Neural cell (in vitro differentiated cells): ENCODE results near the gene ALOX12B. TPM values are rescaled to one million over a fixed set of nuclear protein-coding genes. Genes with fewer than 3 reads are reported as not detected.

ENCODE experiments used
- H2AFZ ChIP-seq: fragments of 200-600, 300-800 bp; sonication (generic), shearing (Covaris generic); 2 replicates; pipeline ENCODE4 v1.6.0; 2014; ENCODE audit warnings: low read depth, mild to moderate bottlenecking, antibody characterized with exemption, low read length, moderate library complexity
- H3F3A ChIP-seq: fragments of 200-600 bp; shearing (Covaris generic); 2 replicates; pipeline ENCODE4 v1.6.1; 2016; ENCODE audit warnings: mild to moderate bottlenecking, moderate library complexity, mixed read lengths, antibody characterized with exemption, low read length; ENCODE audit not compliant: insufficient read depth, poor library complexity, severe bottlenecking
- H3K27ac ChIP-seq: fragments of 200-600, 300-800 bp; sonication (generic), shearing (Covaris generic); 2 replicates; pipeline ENCODE4 v1.5.1; 2014; ENCODE audit warnings: mild to moderate bottlenecking, low read length, moderate library complexity
- H3K27me3 ChIP-seq: fragments of 300-800, 200-600 bp; sonication (generic), shearing (Covaris generic); 2 replicates; pipeline ENCODE4 v1.6.0; 2014; ENCODE audit warnings: mild to moderate bottlenecking, low read depth, low read length, moderate library complexity; ENCODE audit not compliant: insufficient read depth
- H3K36me3 ChIP-seq: fragments of 300-800, 200-600 bp; sonication (generic), shearing (Covaris generic); 2 replicates; pipeline ENCODE4 v1.5.1; 2014; ENCODE audit warnings: mild to moderate bottlenecking, antibody characterized with exemption, low read length, moderate library complexity; ENCODE audit not compliant: insufficient read depth
- H3K4me2 ChIP-seq: fragments of 300-800, 200-600 bp; sonication (generic), shearing (Covaris generic); 2 replicates; pipeline ENCODE4 v1.6.0; 2014; ENCODE audit warnings: mild to moderate bottlenecking, low read length
- H3K4me3 ChIP-seq: fragments of 300-800, 200-600 bp; sonication (generic), shearing (Covaris generic); 2 replicates; pipeline ENCODE4 v1.5.1; 2014; ENCODE audit warnings: mild to moderate bottlenecking, low read length, moderate library complexity
- H3K79me2 ChIP-seq: fragments of 200-600 bp; shearing (Covaris generic); replicated peaks from 2 replicates; pipeline ENCODE4 v1.6.0; 2014; ENCODE audit warnings: mild to moderate bottlenecking, low read length, moderate library complexity; ENCODE audit not compliant: insufficient read depth
- H3K9ac ChIP-seq: fragments of 300-800, 200-600 bp; sonication (generic), shearing (Covaris generic); 2 replicates; pipeline ENCODE4 v1.6.1; 2016; ENCODE audit warnings: mild to moderate bottlenecking, low read length, mixed read lengths
- H3K9me2 ChIP-seq: fragments of 200-600 bp; shearing (Covaris generic); 2 replicates; pipeline ENCODE4 v1.6.1; 2016; ENCODE audit warnings: mild to moderate bottlenecking, low read length, mixed read lengths; ENCODE audit not compliant: insufficient read depth
- H3K9me3 ChIP-seq: fragments of 200-600, 300-800 bp; sonication (generic), shearing (Covaris generic); 2 replicates; pipeline ENCODE4 v1.6.1; 2016; ENCODE audit warnings: mild to moderate bottlenecking, mixed run types, low read length, moderate library complexity, mixed read lengths
- H4K20me1 ChIP-seq: fragments of 200-600 bp; shearing (Covaris generic); 2 replicates; pipeline ENCODE4 v1.6.1; 2016; ENCODE audit warnings: mild to moderate bottlenecking, mixed run types; ENCODE audit not compliant: insufficient read depth
- EP300 ChIP-seq: fragments of 450-650 bp; conservative IDR thresholded peaks from 2 replicates; pipeline ENCODE4 v1.6.1; 2014; ENCODE audit warnings: antibody characterized with exemption, mild to moderate bottlenecking, moderate library complexity; ENCODE audit not compliant: poor library complexity, severe bottlenecking
- EZH2 ChIP-seq: fragments of 200-600, 300-800 bp; shearing (Covaris generic), sonication (generic); IDR thresholded peaks from 2 replicates; pipeline ENCODE4 v1.6.1; 2014; ENCODE audit warnings: antibody characterized with exemption, low read length, borderline replicate concordance, mild to moderate bottlenecking; ENCODE audit not compliant: insufficient read depth, poor library complexity, severe bottlenecking
- MXI1 ChIP-seq: fragments of 450-650 bp; conservative IDR thresholded peaks from 2 replicates; pipeline ENCODE4 v1.6.1; 2014; ENCODE audit warnings: antibody characterized with exemption, mild to moderate bottlenecking; ENCODE audit not compliant: poor library complexity, severe bottlenecking
- POLR2AphosphoS5 ChIP-seq: IDR thresholded peaks from 2 replicates; pipeline ENCODE4 v1.6.1; 2012
- RAD21 ChIP-seq: fragments of 450-650 bp; conservative IDR thresholded peaks from 2 replicates; pipeline ENCODE4 v1.6.1; 2014; ENCODE audit warnings: antibody characterized with exemption, mild to moderate bottlenecking, moderate library complexity
- REST ChIP-seq: IDR thresholded peaks from 2 replicates; pipeline ENCODE4 v1.6.1; 2012; ENCODE audit warnings: borderline replicate concordance
- SMC3 ChIP-seq: fragments of 450-650 bp; conservative IDR thresholded peaks from 2 replicates; pipeline ENCODE4 v1.6.1; 2014; ENCODE audit warnings: antibody characterized with exemption, mild to moderate bottlenecking, moderate library complexity; ENCODE audit not compliant: poor library complexity
- TAF1 ChIP-seq: IDR thresholded peaks from 2 replicates; pipeline ENCODE4 v1.6.1; 2012; ENCODE audit warnings: low read depth
- polyA plus RNA-seq: library from polyadenylated mRNA; depleted of rRNA; stranded (reverse); fragments of >200 nt; gene quantifications from 2 replicates; pipeline ENCODE4 v1.2.3, GENCODE V29; 2014
- TF ChIP-seq, protein P1 (sequence below): fragments of 450-650 bp; IDR thresholded peaks from 2 replicates; pipeline ENCODE4 v1.5.1; 2014; ENCODE audit warnings: antibody characterized with exemption, mild to moderate bottlenecking, moderate library complexity; ENCODE audit not compliant: poor library complexity, severe bottlenecking

Gene ALOX12B
- polyA plus RNA-seq, 1 donor from 2014 or later = 0.31 TPM

GRCh38 chr17:8101721-8102120, 14.2 kb upstream of the ALOX12B start:
- Histone ChIP-seq H3K27me3 (no peaks in the 10 kb centered on the region), H3K36me3 (no peaks in the 10 kb centered on the region), H3K9ac (no peak overlapping the region), H3K4me2 (no peak overlapping the region), H3K4me3 (no peak overlapping the region), H2AFZ (no peak overlapping the region), H4K20me1 (no peaks in the 10 kb centered on the region), H3F3A (no peaks in the 10 kb centered on the region), H3K79me2 (no peaks in the 10 kb centered on the region), H3K9me3 (no peaks in the 10 kb centered on the region), H3K27ac (no peak overlapping the region), H3K9me2 (no peaks in the 10 kb centered on the region)
- TF ChIP-seq MXI1 = no peak

GRCh38 chr17:8100763-8101162, 13.2 kb upstream of the ALOX12B start:
- H4K20me1 ChIP-seq = no peaks in the 10 kb centered on the region
- H3K27ac ChIP-seq = no peak overlapping the region
- no peaks in the 10 kb centered on the region for H3K9me3 ChIP-seq
- TF ChIP-seq POLR2AphosphoS5 (no peak), EZH2 (no peak), RAD21 (no peak), EP300 (no peak), TAF1 (no peak), SMC3 (no peak), REST (no peak), MXI1 (no peak)
- TF ChIP-seq, protein P1, sequence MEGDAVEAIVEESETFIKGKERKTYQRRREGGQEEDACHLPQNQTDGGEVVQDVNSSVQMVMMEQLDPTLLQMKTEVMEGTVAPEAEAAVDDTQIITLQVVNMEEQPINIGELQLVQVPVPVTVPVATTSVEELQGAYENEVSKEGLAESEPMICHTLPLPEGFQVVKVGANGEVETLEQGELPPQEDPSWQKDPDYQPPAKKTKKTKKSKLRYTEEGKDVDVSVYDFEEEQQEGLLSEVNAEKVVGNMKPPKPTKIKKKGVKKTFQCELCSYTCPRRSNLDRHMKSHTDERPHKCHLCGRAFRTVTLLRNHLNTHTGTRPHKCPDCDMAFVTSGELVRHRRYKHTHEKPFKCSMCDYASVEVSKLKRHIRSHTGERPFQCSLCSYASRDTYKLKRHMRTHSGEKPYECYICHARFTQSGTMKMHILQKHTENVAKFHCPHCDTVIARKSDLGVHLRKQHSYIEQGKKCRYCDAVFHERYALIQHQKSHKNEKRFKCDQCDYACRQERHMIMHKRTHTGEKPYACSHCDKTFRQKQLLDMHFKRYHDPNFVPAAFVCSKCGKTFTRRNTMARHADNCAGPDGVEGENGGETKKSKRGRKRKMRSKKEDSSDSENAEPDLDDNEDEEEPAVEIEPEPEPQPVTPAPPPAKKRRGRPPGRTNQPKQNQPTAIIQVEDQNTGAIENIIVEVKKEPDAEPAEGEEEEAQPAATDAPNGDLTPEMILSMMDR = no peak
- no peak overlapping the region for H3K4me3 ChIP-seq
- no peaks in the 10 kb centered on the region for H3F3A ChIP-seq
- H3K36me3 ChIP-seq = no peaks in the 10 kb centered on the region
- no peak overlapping the region for H2AFZ ChIP-seq
- no peaks in the 10 kb centered on the region for H3K9me2 ChIP-seq
- no peaks in the 10 kb centered on the region for H3K79me2 ChIP-seq
- H3K4me2 ChIP-seq = no peak overlapping the region
- H3K27me3 ChIP-seq = no peaks in the 10 kb centered on the region
- H3K9ac ChIP-seq = no peak overlapping the region

DNA sequence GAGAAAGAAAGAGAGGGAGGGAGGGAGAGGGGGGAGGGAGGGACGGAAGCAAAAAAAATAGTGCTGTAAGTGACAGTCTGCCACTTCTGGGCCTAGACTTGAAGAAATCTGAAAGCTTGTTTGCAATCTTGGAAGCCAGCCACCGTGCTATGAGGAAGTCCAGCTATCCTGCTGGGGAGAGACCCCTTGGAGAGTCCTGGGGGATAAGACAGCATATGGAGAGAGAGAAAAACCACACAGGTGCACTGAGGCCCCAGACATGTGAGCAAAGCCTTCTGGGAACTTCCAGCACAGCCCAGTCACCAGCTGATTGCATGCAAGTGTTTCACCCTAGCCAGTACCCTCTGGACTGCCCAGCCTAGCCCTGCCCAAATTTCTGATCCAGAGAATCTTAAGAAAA, 12.6 kb upstream of the ALOX12B start:
- Histone ChIP-seq H3K9me2 (no peaks in the 10 kb centered on the region), H3K4me2 (no peak overlapping the region), H3K27ac (no peak overlapping the region), H3F3A (no peaks in the 10 kb centered on the region), H3K36me3 (no peaks in the 10 kb centered on the region), H3K9me3 (no peaks in the 10 kb centered on the region), H4K20me1 (no peaks in the 10 kb centered on the region), H3K79me2 (no peaks in the 10 kb centered on the region), H3K27me3 (no peaks in the 10 kb centered on the region), H3K4me3 (no peak overlapping the region), H2AFZ (no peak overlapping the region), H3K9ac (no peak overlapping the region)
- TF ChIP-seq SMC3 (no peak), RAD21 (no peak), TAF1 (no peak), POLR2AphosphoS5 (no peak)
